Astrocyte of the spinal cord (primary cell): ENCODE measurements around the gene LCOR.

Source experiments
- DNase-seq: peaks from one replicate; pipeline ENCODE4 v3.0.0; 2011; ENCODE audit warnings: low read depth, low spot score
- H3K4me3 ChIP-seq: 2 replicates; pipeline ENCODE4 v1.5.1; 2011; ENCODE audit warnings: low read depth, mild to moderate bottlenecking, low read length, moderate library complexity
- in situ Hi-C: cut with HindIII; loops from 2 replicates; pipeline ENCODE4 v1.10.0; 2017; ENCODE audit warnings: low sequenced_read_pairs
- TF ChIP-seq, protein P1 (sequence below): IDR thresholded peaks from 2 replicates; pipeline ENCODE4 v1.5.1; 2012; ENCODE audit warnings: low read depth, mild to moderate bottlenecking, low read length, inconsistent platforms

LCOR gene

DNA sequence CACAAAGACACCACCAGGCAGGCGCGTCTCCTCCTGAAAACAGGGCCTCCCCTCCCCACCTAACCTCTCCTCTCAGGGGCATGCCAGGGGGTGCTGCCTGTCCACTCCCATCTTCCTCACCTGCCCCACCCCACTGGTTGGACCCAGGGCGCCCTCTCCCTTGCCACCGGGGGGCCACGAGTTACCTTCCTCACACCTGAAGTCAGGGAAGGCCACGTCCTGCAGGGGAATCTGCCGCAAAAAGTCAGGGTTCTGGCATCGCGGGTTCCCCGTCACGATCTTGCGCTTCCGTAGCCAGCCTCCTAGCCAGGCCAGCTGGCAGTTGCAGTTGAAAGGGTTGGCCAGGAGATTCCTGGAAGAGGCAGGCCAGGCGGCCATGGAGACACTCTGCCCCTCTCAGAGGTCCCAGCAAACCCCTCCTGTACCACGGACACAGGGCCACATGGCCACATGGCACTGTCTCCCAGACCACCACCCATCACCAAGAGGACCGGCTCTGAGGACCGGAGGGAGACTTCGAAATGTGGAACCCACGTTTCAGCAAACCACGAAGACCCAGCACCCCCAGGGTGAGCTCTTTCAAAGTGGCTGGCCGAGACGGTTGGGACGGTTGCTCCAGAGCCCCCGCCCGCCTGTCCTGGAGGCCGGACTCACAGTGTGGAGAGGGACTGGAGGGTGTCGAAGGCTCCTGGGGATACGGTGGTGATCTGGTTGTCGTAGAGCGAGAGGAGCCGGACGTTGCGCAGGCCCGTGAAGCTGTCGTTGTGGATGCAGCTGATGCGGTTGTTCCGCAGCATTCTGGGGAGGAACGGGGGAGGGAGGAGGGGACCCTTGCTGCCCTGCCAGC is 210.8 kb downstream of the LCOR start:
- no peak overlapping the region for H3K4me3 ChIP-seq
- in situ Hi-C loops = no loop called here
- TF ChIP-seq, protein P1, sequence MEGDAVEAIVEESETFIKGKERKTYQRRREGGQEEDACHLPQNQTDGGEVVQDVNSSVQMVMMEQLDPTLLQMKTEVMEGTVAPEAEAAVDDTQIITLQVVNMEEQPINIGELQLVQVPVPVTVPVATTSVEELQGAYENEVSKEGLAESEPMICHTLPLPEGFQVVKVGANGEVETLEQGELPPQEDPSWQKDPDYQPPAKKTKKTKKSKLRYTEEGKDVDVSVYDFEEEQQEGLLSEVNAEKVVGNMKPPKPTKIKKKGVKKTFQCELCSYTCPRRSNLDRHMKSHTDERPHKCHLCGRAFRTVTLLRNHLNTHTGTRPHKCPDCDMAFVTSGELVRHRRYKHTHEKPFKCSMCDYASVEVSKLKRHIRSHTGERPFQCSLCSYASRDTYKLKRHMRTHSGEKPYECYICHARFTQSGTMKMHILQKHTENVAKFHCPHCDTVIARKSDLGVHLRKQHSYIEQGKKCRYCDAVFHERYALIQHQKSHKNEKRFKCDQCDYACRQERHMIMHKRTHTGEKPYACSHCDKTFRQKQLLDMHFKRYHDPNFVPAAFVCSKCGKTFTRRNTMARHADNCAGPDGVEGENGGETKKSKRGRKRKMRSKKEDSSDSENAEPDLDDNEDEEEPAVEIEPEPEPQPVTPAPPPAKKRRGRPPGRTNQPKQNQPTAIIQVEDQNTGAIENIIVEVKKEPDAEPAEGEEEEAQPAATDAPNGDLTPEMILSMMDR = no peak
- no peak for DNase-seq

GRCh38 chr10:97043563-97043855 is 211.4 kb downstream of the LCOR start:
- in situ Hi-C loops = no loop called here
- no peak for DNase-seq
- no peak overlapping the region for H3K4me3 ChIP-seq
- TF ChIP-seq, protein P1 = no peak
